Fibroblast of the aortic adventitia (primary cell): ENCODE measurements around the gene MLIP. TPM values are rescaled to one million over a fixed set of nuclear protein-coding genes. Genes with fewer than 3 reads are reported as not detected.

ENCODE experiments used
- DNase-seq: peaks from one replicate; pipeline ENCODE4 v3.0.0-alpha.2; 2010; ENCODE audit warnings: low read depth
- H3K4me3 ChIP-seq: 2 replicates; pipeline ENCODE4 v1.5.1; 2011; ENCODE audit warnings: low read depth, mild to moderate bottlenecking, control low read depth, low read length, moderate library complexity
- CTCF ChIP-seq: IDR thresholded peaks from 2 replicates; pipeline ENCODE4 v1.5.1; 2011; ENCODE audit warnings: mild to moderate bottlenecking, low read length, control low read depth, inconsistent platforms; ENCODE audit not compliant: insufficient read depth
- total RNA-seq: library from RNA; depleted of rRNA; stranded (reverse); fragments of >200 nt; gene quantifications from 2 replicates; pipeline ENCODE4 v1.2.3, GENCODE V29; 2012; ENCODE audit warnings: low replicate concordance

MLIP gene
- total RNA-seq, 1 donor, result not detected

GRCh38 chr6:54103497-54103896 is 7.7 kb upstream of the MLIP start:
- DNase-seq, result no peak
- H3K4me3 ChIP-seq, result no peak overlapping the region
- TF ChIP-seq CTCF, result no peak

- no peak overlapping the region for H3K4me3 ChIP-seq
- no peak for TF ChIP-seq CTCF
These were observed 4.5 kb upstream of the MLIP start for GRCh38 chr6:54106727-54107126.

GRCh38 chr6:54107470-54108090 is 3.7 kb upstream of the MLIP start:
- TF ChIP-seq CTCF, result no peak
- no peak for DNase-seq

More at GRCh38 chr6:54106727-54107126, 4.5 kb upstream of the MLIP start:
- DNase-seq, result no peak

GRCh38 chr6:54108271-54108670 is 3.0 kb upstream of the MLIP start:
- no peak for DNase-seq
- no peak overlapping the region for H3K4me3 ChIP-seq
- TF ChIP-seq CTCF, result no peak

More at GRCh38 chr6:54107470-54108090, 3.7 kb upstream of the MLIP start:
- no peak overlapping the region for H3K4me3 ChIP-seq

GRCh38 chr6:54109586-54109985 is 1.7 kb upstream of the MLIP start:
- no peak overlapping the region for H3K4me3 ChIP-seq
- TF ChIP-seq CTCF, result no peak
- no peak for DNase-seq

GRCh38 chr6:54112151-54112650 is 958 bp downstream of the MLIP start:
- no peak for TF ChIP-seq CTCF
- peak; percentile 4 for DNase-seq
- no peak overlapping the region for H3K4me3 ChIP-seq

- H3K4me3 ChIP-seq, result no peak overlapping the region
- TF ChIP-seq CTCF, result no peak
- DNase-seq, result no peak
These were observed 3.7 kb downstream of the MLIP start for GRCh38 chr6:54114991-54115390.
